GM18498 (cell line): ENCODE results near the gene HIRIP3.
"Not testable (repeated sequence)": the region's sequence is repeated elsewhere in the genome, so short reads cannot be mapped to it uniquely, and the experiment has no call there.

Experiments used
- ATAC-seq: cut with Tn5 transposase; IDR thresholded peaks from one replicate; pipeline ENCODE4 v1.9.1; 2021; ENCODE audit warnings: mild to moderate bottlenecking, moderate library complexity; ENCODE audit not compliant: unreplicated experiment

HIRIP3 gene

GRCh38 chr16:29995324-29995910 is at the start of gene HIRIP3:
Gene HIRIP3, minus strand, starts transcription at chr16:29995617. Its CDS starts 12 bp downstream, at chr16:29995605.
- ATAC-seq, result peak; percentile 54

DNA sequence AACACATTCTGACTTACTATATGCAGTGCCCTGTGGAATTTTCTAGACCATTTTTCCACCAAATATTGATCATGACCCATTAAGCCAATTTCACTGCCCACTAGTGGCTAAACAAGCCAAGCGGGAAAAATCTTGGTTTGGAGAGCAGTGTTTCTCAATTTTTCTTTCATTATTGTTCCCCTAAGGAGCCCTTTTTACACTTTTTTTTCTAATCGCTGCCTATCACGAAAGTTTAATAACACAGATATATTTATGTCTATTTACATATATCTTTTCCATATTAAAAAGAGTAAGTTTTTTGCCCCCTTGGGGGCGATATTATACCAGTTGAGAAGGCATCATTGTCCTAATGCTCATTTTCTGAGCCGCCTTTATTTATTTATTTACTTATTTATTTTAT is 46.4 kb upstream of the HIRIP3 start:
- ATAC-seq, result no peak

- not testable (repeated sequence) for ATAC-seq
These were observed 45.3 kb upstream of the HIRIP3 start for GRCh38 chr16:30040690-30041089.

DNA sequence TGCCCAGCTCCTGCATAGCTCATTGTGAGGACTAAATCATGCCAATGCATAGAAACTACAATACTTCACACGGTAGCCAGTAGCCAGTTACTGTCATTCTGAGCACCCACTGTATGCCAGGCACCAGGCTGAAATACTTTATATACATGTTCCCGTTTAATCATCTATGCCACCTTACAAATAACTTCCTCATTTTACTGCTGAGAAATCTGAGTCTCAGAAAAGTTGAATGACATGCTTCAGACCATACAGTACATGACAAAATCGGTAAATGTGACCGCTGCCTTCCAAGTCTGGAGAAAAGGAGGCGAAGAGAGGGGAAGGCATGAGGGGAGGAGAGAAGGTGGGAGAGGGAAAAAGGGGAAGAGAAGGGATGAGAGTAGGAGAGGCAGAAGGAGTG is 44.8 kb upstream of the HIRIP3 start:
- ATAC-seq, result no peak

DNA sequence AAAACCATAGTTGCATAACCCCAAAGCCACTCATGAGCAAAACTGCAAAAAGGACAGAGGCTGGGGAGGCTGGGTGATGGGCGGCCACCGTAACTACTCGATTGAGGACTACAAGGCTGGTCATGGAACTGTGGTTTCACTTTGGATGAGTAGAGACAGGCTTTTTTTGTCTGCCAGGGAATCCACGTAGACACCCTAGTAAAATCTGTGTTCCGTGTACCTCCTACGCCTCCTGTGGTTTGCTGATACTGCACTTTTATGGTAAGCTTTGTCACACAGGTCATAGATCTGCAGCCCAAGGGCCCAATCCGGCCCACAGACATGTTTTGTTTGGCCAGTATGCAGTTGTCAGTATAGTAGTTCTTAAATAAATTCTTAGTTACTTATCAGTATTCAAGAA is 37.9 kb upstream of the HIRIP3 start:
- ATAC-seq, result no peak

- no peak for ATAC-seq
These were observed 36.8 kb upstream of the HIRIP3 start for GRCh38 chr16:30032083-30032819.

GRCh38 chr16:30031477-30031918 is 36.1 kb upstream of the HIRIP3 start:
- ATAC-seq, result no peak

DNA sequence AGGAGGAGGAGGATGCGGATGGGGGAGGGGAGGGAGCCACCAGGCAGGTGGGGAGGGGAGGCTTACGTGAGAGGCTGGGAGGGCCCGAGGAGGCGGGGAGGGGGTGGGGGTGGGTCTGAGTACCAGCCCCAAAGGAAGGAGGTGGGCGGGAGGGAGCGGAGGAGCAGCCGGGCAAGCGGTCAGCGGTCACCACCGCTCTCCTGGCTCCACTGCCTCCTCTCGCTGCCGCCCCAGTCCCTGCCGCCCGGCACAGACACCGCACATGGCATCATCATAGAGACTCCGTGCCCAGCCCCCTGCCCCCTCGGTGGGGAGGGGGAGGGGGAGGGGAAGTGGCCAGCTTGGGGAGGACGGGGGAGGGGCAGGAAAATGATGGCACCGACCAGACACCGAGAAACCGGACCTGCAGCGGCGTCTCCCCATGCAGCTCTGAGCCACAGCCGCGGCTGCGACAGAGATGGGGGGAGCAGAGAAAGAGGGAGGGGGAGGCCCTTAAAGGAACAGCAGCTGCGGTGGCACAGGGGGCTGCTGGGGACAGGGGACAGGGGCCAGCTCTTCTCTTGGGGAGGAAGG is 35.5 kb upstream of the HIRIP3 start, which contains the start of gene TLCD3B:
TLCD3B (minus strand) TSS at position 431 of the 573 bp plus-strand sequence. CDS start 744 bp downstream, outside the sequence.
- ATAC-seq, result no peak

- ATAC-seq, result no peak
These were observed 34.7 kb upstream of the HIRIP3 start for GRCh38 chr16:30030011-30030685.

- ATAC-seq, result no peak
These were observed 33.1 kb upstream of the HIRIP3 start for GRCh38 chr16:30028438-30029076.

- ATAC-seq, result no peak
These were observed 32.4 kb upstream of the HIRIP3 start for GRCh38 chr16:30027588-30028437.

DNA sequence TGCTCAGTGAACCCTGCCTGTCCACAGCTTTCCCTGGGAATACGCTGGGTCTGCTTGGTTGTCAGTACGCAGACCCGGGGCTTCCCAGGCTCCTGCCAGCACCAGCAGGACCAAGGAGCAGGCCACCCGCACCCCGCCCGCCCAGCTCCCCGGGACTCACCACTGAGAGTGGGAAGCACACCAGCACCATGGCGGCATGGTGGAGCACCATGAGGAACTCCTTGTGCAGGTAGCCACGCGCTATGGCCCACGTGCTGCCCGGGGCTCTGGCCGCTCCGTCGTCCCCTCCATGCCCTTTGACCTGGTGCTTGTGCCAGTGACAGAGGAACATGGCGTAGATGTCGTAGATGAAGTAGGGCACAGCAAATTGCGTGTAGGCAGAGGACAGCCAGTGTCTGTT is 31.0 kb upstream of the HIRIP3 start:
- no peak for ATAC-seq

- ATAC-seq, result no peak
These were observed 30.2 kb upstream of the HIRIP3 start for GRCh38 chr16:30025574-30025973.

DNA sequence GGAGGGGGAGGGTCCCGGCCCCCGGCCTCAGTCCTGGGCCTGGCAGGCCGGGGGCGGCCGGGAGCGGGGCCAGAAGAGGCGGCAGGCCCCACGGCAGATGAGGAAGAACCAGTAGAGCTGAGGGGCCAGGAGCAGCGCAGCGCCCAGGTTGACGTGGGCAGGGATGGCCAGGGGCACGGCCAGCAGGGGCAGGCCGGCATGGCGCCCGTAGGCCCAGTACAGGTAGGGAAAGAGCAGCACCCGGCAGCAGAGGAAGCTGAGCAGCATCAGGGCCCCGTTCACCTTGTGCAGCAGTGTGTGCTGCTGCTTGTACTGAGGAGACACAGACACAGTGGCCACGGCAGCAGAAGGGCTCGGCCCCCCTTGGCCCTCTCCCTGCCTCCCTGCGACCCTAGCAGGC is 29.7 kb upstream of the HIRIP3 start:
- no peak for ATAC-seq

- ATAC-seq, result no peak
These were observed 29.0 kb upstream of the HIRIP3 start for GRCh38 chr16:30024451-30024850.

DNA sequence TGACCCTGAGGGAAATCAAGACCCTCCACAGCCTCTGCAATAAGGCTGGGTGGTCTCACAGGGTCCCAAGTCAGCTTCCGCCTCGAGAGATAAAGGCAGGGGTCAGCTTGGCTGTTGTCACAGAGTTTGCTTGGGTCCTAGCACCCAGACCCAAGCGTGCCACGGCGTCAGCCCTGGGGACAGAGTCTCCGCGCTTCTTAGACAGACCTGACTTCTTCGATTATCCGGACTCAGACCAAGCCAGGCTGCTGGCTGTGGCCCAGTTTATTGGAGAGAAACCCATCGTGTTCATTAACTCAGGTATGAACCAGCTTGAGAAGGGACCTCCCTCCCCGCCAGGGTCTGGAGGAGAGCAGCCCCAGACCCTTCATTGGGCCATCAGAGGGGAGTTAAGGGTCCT is 28.2 kb upstream of the HIRIP3 start:
- ATAC-seq, result no peak

DNA sequence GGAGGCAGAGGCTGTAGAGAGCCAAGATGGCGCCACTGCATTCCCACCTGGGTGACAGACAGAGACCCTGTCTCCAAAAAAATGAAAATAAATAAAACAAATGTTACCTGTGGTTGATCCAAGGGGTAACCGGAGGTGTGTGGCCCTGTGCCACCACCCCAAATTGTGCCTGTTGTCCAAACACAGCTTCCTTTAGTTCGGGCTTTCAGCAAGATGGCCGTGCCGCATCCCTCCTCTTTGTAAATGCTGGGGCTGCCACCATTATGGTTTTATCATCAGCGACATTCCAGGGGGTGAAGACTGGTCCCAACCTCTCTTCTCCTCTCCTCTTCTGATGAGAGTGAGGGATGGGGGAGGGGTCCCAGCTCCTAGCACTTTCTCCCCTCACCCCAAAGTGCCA is 27.5 kb upstream of the HIRIP3 start, which contains the start of gene C16orf92:
C16orf92 (plus strand) TSS at position 312 of the 400 bp plus-strand sequence. CDS start 143 bp downstream, outside the sequence.
- no peak for ATAC-seq

GRCh38 chr16:30018731-30019158 is 23.3 kb upstream of the HIRIP3 start:
- ATAC-seq, result no peak

GRCh38 chr16:30017937-30018336 is 22.5 kb upstream of the HIRIP3 start:
- ATAC-seq, result not testable (repeated sequence)

DNA sequence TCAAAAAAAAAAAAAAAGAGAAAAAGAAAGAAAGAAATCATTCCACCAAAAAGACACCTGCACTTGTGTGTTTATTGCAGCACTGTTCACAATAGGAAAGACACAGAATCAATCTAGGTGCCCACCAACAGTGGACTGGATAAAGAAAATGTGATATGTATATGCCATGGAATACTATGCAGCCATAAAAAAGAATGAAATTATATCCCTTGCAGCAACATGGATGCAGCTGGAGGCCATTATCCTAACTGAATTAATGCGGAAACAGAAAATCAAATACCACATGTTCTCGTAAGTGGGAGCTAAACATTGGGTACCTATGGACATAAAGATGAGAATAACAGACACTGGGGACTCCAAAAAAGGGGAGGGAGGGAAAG is 21.9 kb upstream of the HIRIP3 start:
- ATAC-seq, result no peak
